Activated B cell treated with CpG ODN at 0.5 μM for 24 hours (primary cell): ENCODE data around the gene DLG2. TPM values are rescaled to one million over a fixed set of nuclear protein-coding genes. Genes with fewer than 3 reads are reported as not detected.

Experiments
- ATAC-seq: fragments of 200-7000 bp; cut with Tn5 transposase; one replicate; pipeline ENCODE4 v1.10.0; 2021; ENCODE audit warnings: low read depth, mild to moderate bottlenecking, moderate library complexity
- CTCF ChIA-PET: fragments of 350-600 bp; sonication (Branson Sonifier 250); formaldehyde crosslinking; loops from one replicate; lab custom pipeline; 2021; ENCODE audit warnings: antibody characterized with exemption; lab: Charles Lee
- POLR2A ChIA-PET: fragments of 350-600 bp; sonication (Branson Sonifier 250); formaldehyde crosslinking; loops from one replicate; lab custom pipeline; 2021; ENCODE audit warnings: antibody characterized with exemption; lab: Charles Lee
- DNase-seq: peaks from one replicate; pipeline ENCODE4 v3.0.0; 2022
- H3K27ac Mint-ChIP-seq: one replicate; pipeline ENCODE4 v1.8.0; 2020; ENCODE audit warnings: mixed read lengths
- H3K27me3 Mint-ChIP-seq: one replicate; pipeline ENCODE4 v1.8.0; 2021; ENCODE audit warnings: mixed read lengths
- H3K36me3 Mint-ChIP-seq: one replicate; pipeline ENCODE4 v1.8.0; 2021; ENCODE audit warnings: low read depth, mixed read lengths
- H3K4me1 Mint-ChIP-seq: one replicate; pipeline ENCODE4 v1.8.0; 2021; ENCODE audit warnings: mixed read lengths
- H3K4me3 Mint-ChIP-seq: one replicate; pipeline ENCODE4 v1.8.0; 2020; ENCODE audit warnings: mild to moderate bottlenecking, mixed read lengths
- H3K9me3 Mint-ChIP-seq: one replicate; pipeline ENCODE4 v1.8.0; 2020; ENCODE audit warnings: mixed read lengths
- intact Hi-C: fragments of 100-400 bp; cut with micrococcal nuclease; formaldehyde crosslinking; loops from one replicate; pipeline ENCODE4 v1.15.1; 2024
- total RNA-seq: library from RNA; stranded (reverse); gene quantifications from 2 replicates; pipeline ENCODE4 v1.2.3, GENCODE V29; 2022
- TF ChIP-seq, protein P1 (sequence below): fragments of 200-600 bp; IDR thresholded peaks from one replicate; pipeline ENCODE4 v1.8.0; 2022; ENCODE audit warnings: antibody characterized with exemption, mild to moderate bottlenecking

The DLG2 gene
- total RNA-seq, 1 donor from 2014 or later = 2.7 TPM

DNA sequence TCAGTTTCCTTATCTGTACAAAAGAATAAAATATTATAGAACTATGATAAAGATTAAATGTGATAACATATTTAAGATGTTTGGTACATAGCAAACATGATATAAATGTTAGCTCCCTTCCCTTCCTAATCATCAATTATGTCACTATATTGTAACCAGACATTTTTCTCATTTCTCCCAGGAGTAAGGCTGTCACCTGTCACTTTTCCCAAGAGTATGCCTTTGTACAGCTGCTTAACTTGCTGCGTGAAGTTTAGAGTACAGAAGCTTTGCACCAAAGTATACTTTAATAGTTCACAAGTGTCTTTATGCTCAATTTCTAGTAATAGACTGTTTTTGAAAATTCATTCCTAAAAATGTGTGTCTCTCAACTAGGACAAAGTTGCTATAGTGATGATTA lies 186.9 kb downstream of the DLG2 start:
- Mint-ChIP-seq H3K36me3 (no peaks in the 10 kb centered on the region), H3K27me3 (no peaks in the 10 kb centered on the region)
- CTCF ChIA-PET = no interaction called here

DNA sequence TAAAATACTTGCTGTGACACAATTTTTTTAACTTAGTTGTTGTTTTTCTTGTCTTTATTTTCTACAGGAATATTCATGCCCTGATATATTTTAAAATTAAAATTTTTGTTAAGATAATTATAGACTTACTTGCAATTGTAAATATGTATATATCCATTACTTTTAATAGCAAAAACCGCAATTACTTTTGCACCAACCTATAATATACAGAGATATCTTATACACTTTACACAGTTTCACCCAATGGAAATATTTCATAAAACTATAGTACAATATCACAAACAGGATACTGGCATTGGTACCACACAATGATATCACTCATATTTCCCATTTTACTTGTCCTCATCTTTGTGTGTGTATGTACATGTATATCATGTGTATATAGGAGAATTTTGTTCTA lies 188.8 kb downstream of the DLG2 start:
- ChIA-PET CTCF (no interaction called here), POLR2A (no interaction called here)
- intact Hi-C loops = no loop called here
- H3K27ac Mint-ChIP-seq = no peak overlapping the region
- H3K36me3 Mint-ChIP-seq = no peaks in the 10 kb centered on the region
- no peak overlapping the region for H3K4me3 Mint-ChIP-seq
- H3K9me3 Mint-ChIP-seq = peaks cover 26% of the 10 kb centered on the region
- no peaks in the 10 kb centered on the region for H3K27me3 Mint-ChIP-seq
- TF ChIP-seq, protein P1, sequence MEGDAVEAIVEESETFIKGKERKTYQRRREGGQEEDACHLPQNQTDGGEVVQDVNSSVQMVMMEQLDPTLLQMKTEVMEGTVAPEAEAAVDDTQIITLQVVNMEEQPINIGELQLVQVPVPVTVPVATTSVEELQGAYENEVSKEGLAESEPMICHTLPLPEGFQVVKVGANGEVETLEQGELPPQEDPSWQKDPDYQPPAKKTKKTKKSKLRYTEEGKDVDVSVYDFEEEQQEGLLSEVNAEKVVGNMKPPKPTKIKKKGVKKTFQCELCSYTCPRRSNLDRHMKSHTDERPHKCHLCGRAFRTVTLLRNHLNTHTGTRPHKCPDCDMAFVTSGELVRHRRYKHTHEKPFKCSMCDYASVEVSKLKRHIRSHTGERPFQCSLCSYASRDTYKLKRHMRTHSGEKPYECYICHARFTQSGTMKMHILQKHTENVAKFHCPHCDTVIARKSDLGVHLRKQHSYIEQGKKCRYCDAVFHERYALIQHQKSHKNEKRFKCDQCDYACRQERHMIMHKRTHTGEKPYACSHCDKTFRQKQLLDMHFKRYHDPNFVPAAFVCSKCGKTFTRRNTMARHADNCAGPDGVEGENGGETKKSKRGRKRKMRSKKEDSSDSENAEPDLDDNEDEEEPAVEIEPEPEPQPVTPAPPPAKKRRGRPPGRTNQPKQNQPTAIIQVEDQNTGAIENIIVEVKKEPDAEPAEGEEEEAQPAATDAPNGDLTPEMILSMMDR = no peak
- H3K4me1 Mint-ChIP-seq = no peaks in the 10 kb centered on the region
- no peak for ATAC-seq
- no peak for DNase-seq

More for the DNA sequence above, 186.9 kb downstream of the DLG2 start:
- intact Hi-C loops = no loop called here
- Mint-ChIP-seq H3K9me3 (peaks cover 11% of the 10 kb centered on the region), H3K4me1 (no peaks in the 10 kb centered on the region), H3K4me3 (no peak overlapping the region), H3K27ac (no peak overlapping the region)
- DNase-seq = no peak
- TF ChIP-seq, protein P1 = no peak
- POLR2A ChIA-PET = no interaction called here
- ATAC-seq = no peak

DNA sequence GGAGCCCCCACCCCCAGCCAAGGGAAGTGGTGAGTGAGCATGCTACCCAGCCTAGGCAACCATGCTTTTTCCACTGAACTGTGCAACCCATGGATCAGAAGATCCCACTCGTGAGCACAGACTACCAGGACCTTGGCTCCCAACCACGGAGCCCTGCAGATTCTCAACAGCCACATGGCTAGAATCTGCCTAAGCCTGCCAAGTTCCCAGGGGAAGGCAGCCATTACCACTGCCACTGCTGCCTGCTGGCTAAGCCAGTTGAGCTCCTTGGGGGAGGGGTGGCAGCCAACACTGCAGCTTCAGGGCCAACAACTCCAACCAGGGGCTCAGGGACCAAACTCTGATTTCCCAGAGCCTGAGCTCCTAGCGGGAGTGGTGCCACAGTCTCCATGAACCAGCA lies 195.8 kb downstream of the DLG2 start:
- intact Hi-C loops = no loop called here
- H3K36me3 Mint-ChIP-seq = peaks cover 2% of the 10 kb centered on the region

GRCh38 chr11:85423794-85424193 lies 203.3 kb downstream of the DLG2 start:
- Mint-ChIP-seq H3K27ac (no peak overlapping the region), H3K9me3 (peaks cover 11% of the 10 kb centered on the region), H3K4me1 (no peaks in the 10 kb centered on the region), H3K4me3 (no peak overlapping the region), H3K27me3 (no peaks in the 10 kb centered on the region), H3K36me3 (peaks cover 2% of the 10 kb centered on the region)
- DNase-seq (no peak), ATAC-seq (no peak)
- TF ChIP-seq, protein P1 = no peak
- intact Hi-C loops = no loop called here
- CTCF ChIA-PET = no interaction called here
- POLR2A ChIA-PET = no interaction called here

More for the DNA sequence above, 195.8 kb downstream of the DLG2 start:
- CTCF ChIA-PET = no interaction called here
- TF ChIP-seq, protein P1 = no peak
- peaks cover 40% of the 10 kb centered on the region for H3K9me3 Mint-ChIP-seq
- no peak overlapping the region for H3K27ac Mint-ChIP-seq
- POLR2A ChIA-PET = no interaction called here
- H3K27me3 Mint-ChIP-seq = no peaks in the 10 kb centered on the region
- H3K4me3 Mint-ChIP-seq = no peak overlapping the region
- no peak for DNase-seq
- peaks cover 3% of the 10 kb centered on the region for H3K4me1 Mint-ChIP-seq
- no peak for ATAC-seq

GRCh38 chr11:85423316-85423715 lies 203.8 kb downstream of the DLG2 start:
- Mint-ChIP-seq H3K9me3 (peaks cover 15% of the 10 kb centered on the region), H3K36me3 (peaks cover 2% of the 10 kb centered on the region), H3K4me3 (no peak overlapping the region), H3K4me1 (no peaks in the 10 kb centered on the region), H3K27ac (no peak overlapping the region), H3K27me3 (no peaks in the 10 kb centered on the region)
- TF ChIP-seq, protein P1 = no peak
- DNase-seq (no peak), ATAC-seq (no peak)
- intact Hi-C loops = no loop called here
- ChIA-PET POLR2A (no interaction called here), CTCF (no interaction called here)
